PC-3 (cell line): Measurements from ENCODE around the gene LGALS7.

Experiments
- EZH2 ChIP-seq: fragments of 300-600 bp; sonication (generic); IDR thresholded peaks from one replicate; pipeline ENCODE4 v1.6.1; 2017; ENCODE audit warnings: antibody characterized with exemption, mild to moderate bottlenecking, low read length; ENCODE audit not compliant: unreplicated experiment
- EZH2phosphoT487 ChIP-seq: fragments of 300-600 bp; sonication (generic); IDR thresholded peaks from 2 replicates; pipeline ENCODE4 v1.6.1; 2018; ENCODE audit warnings: mild to moderate bottlenecking, antibody characterized with exemption, low read length, borderline replicate concordance

GRCh38 chr19:38723990-38724854, 49.1 kb downstream of the LGALS7 start:
- TF ChIP-seq EZH2phosphoT487 (no peak), EZH2 (no peak)
